ENCODE results near the gene CA12.

DNA sequence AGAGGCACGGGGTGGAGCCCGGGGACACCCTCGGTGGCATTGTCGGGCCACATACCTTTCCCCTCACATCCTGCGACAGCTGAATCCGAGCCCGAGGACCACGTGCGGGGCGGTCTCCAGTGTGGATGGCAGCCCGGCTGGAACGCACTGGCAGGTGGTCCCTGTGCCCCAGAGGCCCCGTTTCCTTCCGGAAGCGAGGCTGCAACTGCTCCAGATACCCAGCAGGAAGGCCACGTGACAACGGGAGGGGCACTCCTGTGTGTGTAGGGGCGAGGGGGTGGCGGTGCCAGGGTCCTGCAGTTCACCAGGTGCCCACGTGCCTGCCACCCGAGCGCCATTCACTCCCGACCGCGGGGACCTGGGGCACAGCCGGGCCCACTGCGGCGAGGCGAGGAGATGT is 60.2 kb downstream of the CA12 start:
- TF ChIP-seq ZFP30 (CRISPR knock-in tag; IDR thresholded peaks at IDR 0.05) = no peak
- TF ChIP-seq PATZ1 (CRISPR knock-in tag; IDR thresholded peaks at IDR 0.05; ENCODE audit: borderline replicate concordance) = no peak
- TF ChIP-seq TSHZ2 (CRISPR knock-in tag; IDR thresholded peaks at IDR 0.05) = no peak
- TF ChIP-seq TOX (CRISPR knock-in tag; IDR thresholded peaks at IDR 0.05; ENCODE audit: borderline replicate concordance) = no peak
- TF ChIP-seq RARB (CRISPR knock-in tag; IDR thresholded peaks at IDR 0.05) = no peak
- TF ChIP-seq ZNF565 (CRISPR knock-in tag; conservative IDR thresholded peaks at IDR 0.05; ENCODE audit: low read depth) = no peak
- TF ChIP-seq ARNTL (CRISPR knock-in tag; IDR thresholded peaks at IDR 0.05; ENCODE audit: borderline replicate concordance, low read depth) = no peak
- no peak for TF ChIP-seq ISL1 (CRISPR knock-in tag; IDR thresholded peaks at IDR 0.05)
- no peak for TF ChIP-seq ESRRG (CRISPR knock-in tag; IDR thresholded peaks at IDR 0.05)
- TF ChIP-seq, protein P1, sequence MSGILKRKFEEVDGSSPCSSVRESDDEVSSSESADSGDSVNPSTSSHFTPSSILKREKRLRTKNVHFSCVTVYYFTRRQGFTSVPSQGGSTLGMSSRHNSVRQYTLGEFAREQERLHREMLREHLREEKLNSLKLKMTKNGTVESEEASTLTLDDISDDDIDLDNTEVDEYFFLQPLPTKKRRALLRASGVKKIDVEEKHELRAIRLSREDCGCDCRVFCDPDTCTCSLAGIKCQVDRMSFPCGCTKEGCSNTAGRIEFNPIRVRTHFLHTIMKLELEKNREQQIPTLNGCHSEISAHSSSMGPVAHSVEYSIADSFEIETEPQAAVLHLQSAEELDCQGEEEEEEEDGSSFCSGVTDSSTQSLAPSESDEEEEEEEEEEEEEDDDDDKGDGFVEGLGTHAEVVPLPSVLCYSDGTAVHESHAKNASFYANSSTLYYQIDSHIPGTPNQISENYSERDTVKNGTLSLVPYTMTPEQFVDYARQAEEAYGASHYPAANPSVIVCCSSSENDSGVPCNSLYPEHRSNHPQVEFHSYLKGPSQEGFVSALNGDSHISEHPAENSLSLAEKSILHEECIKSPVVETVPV (CRISPR knock-in tag; IDR thresholded peaks at IDR 0.05) = no peak
- TF ChIP-seq BACH2 (CRISPR knock-in tag; IDR thresholded peaks at IDR 0.05; ENCODE audit: borderline replicate concordance) = no peak
